Urothelium cell line (cell line): ENCODE data around the gene ATG9A.
"Not testable (repeated sequence)": the region's sequence is repeated elsewhere in the genome, so short reads cannot be mapped to it uniquely, and the experiment has no call there.

ENCODE experiments used
- DNase-seq: peaks from one replicate; pipeline ENCODE4 v3.0.0; 2011; ENCODE audit warnings: low spot score, mixed read lengths
- FAIRE-seq: peaks from 2 replicates; lab custom pipeline; 2011; peaks lifted over from hg19 to GRCh38; lab: Jason Lieb, UNC

ATG9A gene

DNA sequence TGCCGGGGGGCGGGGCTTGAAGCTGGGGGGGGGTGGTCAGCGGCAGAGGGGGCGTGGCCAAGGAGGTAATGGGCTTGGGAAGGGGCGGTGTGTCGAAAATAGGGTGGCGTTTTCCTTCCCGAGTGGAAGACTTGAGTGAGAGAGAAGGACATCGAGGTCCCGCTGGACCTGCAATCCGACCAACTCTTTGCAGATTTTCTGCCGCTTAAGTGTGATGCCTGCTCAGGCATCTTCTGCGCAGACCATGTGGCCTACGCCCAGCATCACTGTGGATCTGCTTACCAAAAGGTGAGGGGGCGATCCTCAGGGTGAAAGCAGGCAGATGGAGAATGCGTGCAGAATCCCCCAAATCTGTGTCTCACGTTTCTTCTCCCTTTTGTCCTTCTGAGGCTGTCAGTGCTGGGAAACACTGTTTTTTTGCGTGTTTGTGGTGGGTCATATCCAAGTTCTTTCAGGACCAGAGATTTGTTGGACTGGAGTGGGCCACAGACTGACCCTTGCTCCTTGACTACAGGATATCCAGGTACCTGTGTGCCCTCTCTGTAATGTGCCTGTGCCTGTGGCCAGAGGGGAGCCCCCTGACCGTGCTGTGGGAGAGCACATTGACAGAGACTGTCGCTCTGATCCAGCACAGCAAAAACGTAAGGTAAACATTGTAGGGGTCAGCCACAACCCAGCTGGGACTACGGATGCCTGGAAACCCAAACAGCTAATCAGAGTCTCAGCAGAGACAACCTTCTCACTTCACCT is 22.1 kb downstream of the ATG9A start:
- DNase-seq (no peak), FAIRE-seq (no peak)

DNA sequence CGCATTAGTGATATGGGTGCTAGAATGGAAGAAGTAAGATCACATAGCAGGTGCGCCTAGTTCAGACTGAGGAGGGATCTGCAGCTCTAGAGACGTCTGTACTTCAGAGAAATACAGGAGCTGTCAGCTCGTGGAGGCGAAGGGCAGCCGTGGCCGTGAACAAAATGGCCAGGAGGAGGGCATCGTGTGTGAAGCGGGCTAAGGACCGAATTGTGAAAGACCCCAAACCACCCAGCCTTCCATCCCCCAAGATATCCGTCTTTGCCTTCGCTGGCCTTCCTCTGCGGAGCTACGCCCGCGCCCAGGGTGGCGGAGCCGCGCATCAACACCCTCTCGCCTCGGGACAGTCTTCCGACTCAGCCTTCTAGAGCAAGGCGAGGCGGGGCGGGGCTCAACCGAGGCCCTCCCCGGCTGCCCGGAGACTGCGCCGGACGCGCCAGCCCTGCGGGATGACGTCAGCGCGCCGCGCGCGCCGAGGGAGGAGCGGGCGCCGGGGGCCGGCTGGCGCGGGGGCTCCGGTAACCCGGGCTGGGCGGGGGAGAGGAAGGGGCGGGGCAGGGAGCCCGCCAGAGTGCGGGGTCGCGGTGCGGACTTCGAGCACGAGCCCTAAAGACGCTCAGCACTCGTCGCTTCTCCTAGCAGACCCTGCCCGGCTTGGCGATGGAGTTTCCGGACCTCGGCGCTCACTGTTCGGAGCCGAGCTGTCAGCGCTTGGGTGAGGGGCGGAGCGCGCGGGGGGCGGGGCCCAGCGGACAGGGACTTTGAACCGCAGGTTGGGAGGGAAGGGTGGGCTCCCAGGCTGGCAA is 22.9 kb downstream of the ATG9A start, which contains the start of gene ZFAND2B:
Gene ZFAND2B (plus strand): TSS at position 455 of the 806 bp plus-strand sequence. CDS start 206 bp downstream, at position 661.
- peak; percentile 99 for DNase-seq
- peak; percentile 76 for FAIRE-seq

DNA sequence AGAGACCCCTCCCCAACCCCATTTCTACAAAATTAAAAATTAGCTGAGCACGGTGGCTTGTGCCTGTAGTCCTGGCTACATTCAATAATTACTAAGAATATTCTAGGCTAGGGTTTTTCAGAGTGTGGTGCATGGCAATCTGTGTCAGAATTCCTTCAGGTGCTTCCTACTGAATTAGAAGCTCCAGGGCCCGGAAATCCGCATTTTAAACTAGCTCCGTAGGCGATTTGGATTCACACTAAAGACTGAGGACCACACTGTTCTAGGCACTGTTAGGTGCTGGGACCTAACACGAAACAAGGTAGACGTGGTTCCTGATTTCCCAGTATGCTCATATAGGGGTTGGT is 23.5 kb downstream of the ATG9A start:
- no peak for DNase-seq
- FAIRE-seq = no peak

DNA sequence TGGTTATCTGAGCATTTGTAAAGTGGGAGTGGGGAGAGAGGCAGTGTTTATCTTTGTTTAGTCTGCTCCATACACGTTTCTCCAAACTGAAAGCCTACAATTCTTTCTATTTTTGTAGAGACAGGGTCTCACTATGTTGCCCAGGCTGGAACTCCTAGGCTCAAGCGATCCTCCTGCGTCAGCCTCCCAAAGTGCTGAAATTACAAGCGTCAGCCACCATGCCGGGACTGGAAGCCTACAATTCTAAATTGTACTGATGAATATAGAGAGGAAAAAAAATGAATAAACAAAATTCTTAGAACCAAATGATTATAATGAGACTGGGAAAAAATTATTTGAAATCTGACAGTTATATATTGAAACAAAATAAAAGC is 24.3 kb downstream of the ATG9A start:
- no peak for FAIRE-seq
- DNase-seq = no peak

DNA sequence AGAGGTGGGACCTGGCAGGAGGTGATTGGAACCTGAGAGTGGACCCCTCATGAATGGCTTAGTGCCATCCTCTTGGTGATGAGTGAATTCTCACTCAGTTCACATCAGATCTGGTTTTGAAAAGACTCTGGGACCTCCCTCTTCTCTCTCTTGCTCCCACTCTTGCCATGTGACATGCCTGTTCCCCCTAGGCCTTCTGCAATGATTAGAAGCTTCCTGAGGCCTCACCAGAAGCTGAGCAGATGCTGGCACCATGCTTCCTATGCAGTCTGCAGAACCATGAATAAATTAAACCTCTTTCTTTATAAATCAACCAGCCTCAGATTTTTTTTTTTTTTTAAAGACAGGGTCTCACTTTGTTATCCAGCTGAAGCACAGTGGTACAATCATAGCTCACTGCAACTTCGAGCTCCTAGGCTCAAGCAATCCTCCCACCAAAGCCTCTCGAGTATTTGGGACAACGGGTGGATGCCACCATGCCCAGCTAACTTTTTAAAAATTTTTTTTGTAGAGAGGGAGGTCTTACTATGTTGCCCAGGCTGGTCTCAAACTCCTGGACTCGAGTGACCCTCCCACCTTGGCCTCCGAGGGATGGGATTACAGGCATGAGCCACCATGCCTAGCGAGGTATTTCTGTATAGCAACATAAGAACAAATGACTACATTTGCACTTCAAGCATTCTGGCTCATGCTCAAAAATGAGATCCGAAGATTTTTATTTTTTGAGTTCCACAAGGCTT is 24.8 kb downstream of the ATG9A start:
- FAIRE-seq (no peak), DNase-seq (no peak)

DNA sequence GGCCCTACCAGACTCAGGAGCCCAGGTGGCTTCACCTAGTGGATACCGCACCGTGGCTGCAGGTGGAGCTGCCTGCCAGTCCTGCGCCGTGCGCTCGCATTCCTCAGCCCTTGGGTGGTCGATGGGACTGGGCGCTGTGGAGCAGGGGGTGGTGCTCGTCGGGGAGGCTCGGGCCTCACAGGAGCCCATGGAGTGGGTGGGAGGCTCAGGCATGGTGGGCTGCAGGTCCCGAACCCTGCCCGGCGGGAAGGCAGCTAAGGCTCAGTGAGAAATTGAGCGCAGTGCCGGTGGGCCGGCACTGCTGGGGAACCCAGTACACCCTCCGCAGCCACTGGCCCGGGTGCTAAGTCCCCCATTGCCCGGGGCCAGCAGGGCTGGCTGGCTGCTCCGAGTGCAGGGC is 28.1 kb downstream of the ATG9A start:
- FAIRE-seq, DNase-seq: not testable (repeated sequence)

DNA sequence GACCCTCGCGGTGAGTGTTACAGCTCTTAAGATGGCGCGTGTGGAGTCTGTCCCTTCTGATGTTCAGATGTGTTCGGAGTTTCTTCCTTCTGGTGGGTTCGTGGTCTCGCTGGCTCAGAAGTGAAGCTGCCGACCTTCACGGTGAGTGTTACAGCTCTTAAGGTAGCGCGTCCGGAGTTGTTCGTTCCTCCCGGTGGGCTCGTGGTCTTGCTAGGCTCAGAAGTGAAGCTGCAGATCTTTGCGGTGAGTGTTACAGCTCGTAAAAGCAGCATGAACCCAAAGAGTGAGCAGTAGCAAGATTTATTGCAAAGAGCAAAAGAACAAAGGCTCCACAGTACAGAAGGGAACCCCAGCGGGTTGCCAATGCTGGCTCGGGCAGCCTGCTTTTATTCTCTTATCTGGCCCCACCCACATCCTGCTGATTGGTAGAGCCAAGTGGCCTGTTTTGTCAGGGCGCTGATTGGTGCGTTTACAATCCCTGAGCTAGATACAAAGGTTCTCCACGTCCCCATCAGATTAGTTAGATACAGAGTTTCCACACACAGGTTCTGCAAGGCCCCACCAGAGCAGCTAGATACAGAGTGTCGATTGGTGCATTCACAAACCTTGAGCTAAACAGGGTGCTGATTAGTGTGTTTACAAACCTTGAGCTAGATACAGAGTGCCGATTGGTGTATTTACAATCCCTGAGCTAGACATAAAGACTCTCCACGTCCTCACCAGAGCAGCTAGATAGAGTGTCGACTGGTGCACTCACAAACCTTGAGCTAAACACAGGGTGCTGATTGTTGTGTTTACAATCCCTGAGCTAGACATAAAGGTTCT is 28.7 kb downstream of the ATG9A start:
- FAIRE-seq, DNase-seq: not testable (repeated sequence)

DNA sequence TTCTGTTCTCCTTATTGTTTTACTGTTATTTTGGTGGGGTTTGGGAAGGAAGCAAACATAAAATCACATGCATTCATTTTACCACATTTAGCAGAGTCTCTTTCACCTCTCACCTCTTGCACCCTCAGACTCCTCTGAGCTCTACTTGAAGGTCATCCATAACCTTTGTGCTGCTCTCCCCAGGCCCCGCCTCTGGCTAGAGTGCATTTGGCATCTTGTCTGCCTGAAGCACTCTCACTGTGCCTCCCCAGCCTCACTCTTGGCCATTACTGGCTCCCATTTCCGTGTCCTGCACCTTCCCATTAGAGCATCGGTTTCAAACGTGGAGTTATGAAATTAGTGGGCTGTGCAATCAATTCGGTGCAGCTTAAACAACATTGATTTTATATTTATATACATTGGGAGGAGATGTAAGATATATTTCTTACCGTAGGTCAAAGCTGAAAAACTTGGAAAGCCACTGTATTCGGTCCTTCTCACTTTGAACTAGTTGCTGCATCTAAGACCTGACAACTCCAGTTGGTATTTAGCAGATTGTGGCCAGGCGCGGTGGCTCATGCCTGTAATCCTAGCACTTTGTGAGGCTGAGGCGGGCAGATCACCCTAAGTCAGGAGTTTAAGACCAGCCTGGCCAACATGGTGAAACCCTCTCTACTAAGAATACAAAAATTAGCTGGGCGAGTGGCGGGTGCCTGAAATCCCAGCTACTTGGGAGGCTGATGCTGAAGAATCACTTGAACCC is 29.8 kb downstream of the ATG9A start:
- FAIRE-seq (no peak), DNase-seq (no peak)

DNA sequence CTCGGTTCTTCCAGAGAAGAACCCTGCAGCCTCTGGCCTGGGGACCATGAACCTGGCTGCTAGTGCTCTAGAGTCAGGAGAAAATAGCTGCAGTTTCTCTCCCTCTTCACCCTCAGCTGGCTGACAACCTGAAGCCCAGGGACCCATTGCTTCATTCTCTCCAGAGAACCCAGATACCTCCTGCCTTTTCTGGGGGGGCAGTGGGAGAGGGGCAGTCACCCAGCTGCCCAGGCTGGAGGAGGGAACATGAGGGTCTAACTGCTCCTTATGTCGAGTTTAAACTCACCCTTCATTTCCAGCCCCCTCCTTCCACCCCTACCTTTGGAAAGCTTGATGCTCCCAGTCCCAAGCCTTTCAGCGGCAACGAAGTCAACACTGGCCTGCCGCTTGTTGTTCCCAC is 30.5 kb downstream of the ATG9A start:
- DNase-seq = no peak
- FAIRE-seq = no peak

DNA sequence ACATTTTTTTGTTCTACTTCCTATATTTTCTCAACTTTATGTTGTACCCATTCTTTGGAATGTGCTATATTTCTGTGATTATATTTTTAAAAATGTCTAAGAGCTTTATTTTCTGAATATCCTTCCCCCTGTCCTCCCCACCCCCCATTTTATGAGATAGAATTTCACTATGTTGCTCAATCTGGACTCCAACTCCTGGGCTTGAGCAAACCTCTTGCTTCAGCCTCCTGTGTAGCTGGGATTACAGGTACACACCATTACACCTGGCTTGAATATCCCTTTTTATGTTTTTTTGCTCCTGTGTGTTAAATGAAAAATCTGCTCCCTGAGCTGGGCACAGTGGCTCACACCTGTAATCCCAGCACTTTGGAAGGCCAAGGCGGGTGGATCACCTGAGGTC is 32.0 kb downstream of the ATG9A start:
- DNase-seq (no peak), FAIRE-seq (no peak)

DNA sequence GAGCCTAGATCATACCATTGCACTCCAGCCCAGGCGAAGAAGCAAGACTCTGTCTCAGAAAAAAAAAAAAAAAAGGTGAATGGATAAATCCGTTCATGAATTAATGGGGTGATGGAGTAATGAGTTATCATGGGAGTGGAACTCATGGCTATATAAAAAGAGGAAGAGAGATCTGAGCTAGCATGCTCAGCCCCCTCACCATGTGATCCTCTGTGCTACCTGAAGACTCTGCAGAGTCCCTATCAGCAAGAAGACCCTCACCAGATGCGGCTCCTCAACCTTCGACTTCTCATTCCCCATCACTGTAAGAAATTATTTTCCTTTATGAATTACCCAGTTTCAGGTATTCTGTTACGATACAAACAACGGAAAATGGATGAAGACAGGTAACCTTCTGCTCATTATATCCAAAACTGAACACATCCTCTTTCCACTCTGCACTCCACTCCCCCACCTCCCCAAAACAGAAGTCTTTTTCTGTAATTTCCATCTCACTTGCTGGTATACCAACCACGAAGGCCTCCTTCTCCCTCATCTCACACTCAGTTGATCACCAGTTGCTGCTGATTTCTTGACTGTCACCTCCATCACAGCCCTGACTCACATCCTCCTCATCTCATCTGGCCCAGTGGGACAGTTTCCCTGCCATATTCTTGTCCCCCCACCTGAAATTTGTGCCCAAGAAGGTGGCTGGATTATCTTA is 42.5 kb downstream of the ATG9A start:
- FAIRE-seq = no peak
- DNase-seq = no peak

DNA sequence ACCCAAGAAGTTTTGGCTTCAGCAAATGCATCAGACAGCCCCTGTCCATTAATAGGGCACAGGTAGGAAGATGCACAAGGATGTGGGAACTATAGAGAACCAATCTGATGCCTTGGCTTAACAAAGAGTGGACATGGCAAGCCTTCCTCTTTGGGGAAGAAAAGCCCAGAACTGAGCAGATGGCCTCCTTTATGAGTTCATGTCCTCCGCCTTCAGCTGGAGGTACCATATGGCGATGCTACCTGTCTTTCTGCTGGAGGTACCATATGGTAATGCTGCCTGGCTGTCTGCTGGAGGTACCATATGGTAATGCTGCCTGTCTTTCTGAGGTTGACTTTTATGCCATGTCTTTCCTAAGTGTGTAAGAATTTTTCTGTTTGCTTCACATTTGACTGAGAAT is 45.3 kb downstream of the ATG9A start:
- FAIRE-seq = no peak
- no peak for DNase-seq

DNA sequence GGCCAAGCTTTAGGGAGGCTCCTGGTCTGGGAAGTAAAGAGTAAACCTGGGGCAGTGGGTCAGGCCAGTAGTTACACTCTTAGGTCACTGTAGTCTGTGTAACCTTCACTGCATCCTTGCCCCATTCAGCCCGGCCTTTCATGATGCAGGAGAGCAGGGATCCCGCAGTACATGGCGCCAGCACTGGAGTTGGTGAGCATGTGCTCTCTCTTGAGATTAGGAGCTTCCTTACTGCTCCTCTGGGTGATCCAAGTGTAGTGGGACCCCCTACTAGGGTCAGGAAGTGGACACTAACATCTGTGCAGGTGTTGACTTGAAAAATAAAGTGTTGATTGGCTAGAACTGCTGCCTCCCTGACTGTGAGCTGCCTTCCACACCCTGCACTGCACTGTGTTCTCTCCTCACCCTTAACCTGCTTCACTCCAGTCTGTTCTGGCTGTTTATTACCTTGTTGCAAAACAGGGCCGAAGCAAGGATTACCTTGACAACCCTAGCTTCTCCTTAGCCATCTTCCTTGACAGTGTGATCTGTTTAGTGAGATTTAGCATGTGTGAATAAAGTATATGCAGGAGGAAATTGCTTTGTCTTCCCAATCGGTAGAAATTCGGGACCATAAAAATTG is 46.2 kb downstream of the ATG9A start:
- no peak for DNase-seq
- FAIRE-seq = no peak

DNA sequence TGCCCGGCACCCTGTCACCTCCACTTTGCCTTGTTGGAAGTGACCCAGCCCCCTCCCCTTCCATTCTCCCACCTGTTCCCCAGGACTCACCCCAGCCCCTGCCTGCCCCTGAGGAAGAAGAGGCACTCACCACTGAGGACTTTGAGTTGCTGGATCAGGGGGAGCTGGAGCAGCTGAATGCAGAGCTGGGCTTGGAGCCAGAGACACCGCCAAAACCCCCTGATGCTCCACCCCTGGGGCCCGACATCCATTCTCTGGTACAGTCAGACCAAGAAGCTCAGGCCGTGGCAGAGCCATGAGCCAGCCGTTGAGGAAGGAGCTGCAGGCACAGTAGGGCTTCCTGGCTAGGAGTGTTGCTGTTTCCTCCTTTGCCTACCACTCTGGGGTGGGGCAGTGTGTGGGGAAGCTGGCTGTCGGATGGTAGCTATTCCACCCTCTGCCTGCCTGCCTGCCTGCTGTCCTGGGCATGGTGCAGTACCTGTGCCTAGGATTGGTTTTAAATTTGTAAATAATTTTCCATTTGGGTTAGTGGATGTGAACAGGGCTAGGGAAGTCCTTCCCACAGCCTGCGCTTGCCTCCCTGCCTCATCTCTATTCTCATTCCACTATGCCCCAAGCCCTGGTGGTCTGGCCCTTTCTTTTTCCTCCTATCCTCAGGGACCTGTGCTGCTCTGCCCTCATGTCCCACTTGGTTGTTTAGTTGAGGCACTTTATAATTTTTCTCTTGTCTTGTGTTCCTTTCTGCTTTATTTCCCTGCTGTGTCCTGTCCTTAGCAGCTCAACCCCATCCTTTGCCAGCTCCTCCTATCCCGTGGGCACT is 46.9 kb downstream of the ATG9A start:
- FAIRE-seq = no peak
- DNase-seq = no peak

DNA sequence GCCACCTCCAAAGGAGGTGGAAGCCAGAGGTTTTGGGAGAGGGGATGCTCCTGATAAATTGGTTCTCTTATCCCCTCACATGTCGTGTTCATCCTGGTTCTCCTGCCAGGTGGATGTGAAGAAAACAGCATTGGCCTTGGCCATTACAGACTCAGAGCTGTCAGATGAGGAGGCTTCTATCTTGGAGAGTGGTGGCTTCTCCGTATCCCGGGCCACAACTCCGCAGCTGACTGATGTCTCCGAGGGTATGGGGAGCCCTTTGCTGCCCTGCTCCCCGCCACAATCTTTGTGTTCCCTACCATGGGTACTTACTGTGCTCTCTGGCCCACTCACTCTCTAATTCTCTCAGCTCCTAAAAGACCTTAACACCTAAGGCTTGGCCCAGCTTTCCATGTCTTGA is 47.9 kb downstream of the ATG9A start:
- no peak for FAIRE-seq
- no peak for DNase-seq

DNA sequence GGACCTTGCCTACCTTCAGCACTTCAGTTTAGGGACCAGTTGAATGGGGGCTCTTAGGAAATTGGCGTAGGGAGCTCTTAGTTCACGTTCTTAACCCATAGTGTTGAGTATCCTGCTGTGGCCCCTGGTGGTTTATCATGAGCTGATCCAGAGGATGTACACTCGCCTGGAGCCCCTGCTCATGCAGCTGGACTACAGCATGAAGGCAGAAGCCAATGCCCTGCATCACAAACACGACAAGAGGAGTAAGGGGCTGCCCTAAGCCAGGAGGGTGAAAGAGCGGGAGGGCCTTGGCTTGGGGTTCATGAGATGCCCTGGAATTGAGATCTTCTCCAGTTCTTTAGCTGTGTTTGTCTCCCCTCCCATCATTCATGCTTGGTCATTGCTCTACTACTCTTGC is 48.5 kb downstream of the ATG9A start:
- no peak for DNase-seq
- no peak for FAIRE-seq

DNA sequence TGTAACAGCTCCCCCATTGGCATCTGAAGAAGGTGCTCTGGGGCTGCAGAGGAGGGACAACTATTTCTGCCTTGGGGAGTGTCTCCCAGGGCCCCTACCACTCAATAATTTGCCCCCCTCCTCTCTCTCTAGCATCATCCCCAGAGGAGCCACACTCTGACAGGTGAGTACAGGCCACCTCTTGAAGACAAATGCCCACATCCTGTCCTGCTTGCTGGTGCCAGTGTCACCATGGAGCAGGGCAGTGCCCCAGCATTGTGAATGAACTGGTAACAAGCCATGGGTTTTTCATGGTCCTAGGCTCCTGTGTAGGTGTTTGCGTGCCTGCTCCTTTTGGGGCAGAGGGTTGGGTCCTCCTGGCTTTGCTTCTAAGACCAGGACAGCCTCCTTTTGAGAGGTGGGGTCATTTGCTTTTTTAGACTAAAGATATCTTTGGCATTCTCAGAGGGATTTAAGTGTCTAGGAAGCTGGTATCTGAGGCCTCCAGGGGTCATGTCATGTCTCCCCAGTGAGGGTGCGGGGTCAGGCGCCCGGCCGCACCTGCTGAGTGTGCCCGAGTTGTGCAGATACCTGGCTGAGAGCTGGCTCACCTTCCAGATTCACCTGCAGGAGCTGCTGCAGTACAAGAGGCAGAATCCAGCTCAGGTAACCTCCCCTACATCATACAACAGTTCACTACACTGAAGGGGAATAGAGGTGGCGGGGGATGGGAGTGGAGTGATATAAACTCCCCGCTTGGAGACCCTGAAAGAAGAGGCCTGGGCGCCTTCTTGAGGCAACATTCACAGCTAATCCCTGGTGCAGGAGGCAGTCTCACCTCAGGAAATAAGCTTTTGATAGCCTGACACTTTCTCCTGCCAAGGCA is 49.6 kb downstream of the ATG9A start:
- no peak for FAIRE-seq
- DNase-seq = no peak
